ENCODE results near the gene SPDYE1. TPM values are rescaled to one million over a fixed set of nuclear protein-coding genes. Genes with fewer than 3 reads are reported as not detected.
"Not testable (repeated sequence)": the region's sequence is repeated elsewhere in the genome, so short reads cannot be mapped to it uniquely, and the experiment has no call there.

Gene SPDYE1
- total RNA-seq, result not detected in 2 replicates

DNA sequence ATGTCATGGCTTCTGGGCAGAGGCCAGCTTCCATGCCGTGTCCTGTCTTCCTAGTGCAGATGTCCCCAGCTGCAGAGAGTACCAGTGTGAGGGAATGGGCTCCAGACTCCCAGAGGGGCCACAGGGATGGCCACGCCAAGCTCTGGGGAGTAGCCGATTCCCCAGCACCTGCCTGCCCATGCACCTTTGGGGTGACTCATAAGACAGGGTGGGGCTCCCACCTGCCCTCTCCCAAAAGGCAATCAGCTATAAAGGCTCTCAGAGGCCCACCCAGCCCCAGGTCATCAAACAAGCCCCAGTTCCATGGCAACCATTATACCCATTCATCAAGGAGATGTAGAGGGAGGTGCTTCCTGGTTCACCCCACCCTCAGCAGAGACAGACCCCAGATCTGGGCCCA is at the start of gene SPDYE1:
Gene SPDYE1, plus strand, starts transcription at position 366 of the 400 bp plus-strand sequence. CDS start 2,053 bp downstream, outside the sequence.
- intact Hi-C loops (cut with micrococcal nuclease), result not testable (repeated sequence)

GRCh38 chr7:43952028-43952427 is 45.7 kb upstream of the SPDYE1 start:
- intact Hi-C loops (cut with micrococcal nuclease), result no loop called here

GRCh38 chr7:43953071-43953470 is 44.6 kb upstream of the SPDYE1 start:
- intact Hi-C loops (cut with micrococcal nuclease), result no loop called here

GRCh38 chr7:43954524-43955228 is 43.0 kb upstream of the SPDYE1 start:
- intact Hi-C loops (cut with micrococcal nuclease), result no loop called here

DNA sequence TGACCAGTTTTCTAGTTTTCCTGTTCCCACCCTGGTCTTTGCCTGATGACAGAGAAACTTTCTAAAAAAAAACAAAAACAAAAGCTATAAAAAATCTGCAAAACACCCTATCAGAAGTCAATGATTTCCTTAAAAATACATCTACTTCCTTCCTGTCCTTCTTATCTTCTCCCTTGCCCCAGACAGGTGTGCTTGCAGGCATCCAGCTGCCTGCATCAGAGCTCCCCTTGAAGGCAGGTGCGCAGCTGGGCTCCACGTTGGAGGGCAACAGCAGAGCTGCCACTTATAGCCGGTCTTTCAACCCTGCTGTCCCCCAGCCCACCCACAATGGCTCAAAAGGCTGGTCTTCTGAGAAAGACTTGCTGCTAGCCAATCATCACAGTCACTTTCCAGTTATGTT is 41.7 kb upstream of the SPDYE1 start:
- intact Hi-C loops (cut with micrococcal nuclease), result no loop called here

GRCh38 chr7:43960933-43961332 is 36.8 kb upstream of the SPDYE1 start:
- intact Hi-C loops (cut with micrococcal nuclease), result no loop called here

GRCh38 chr7:43966392-43966791 is 31.3 kb upstream of the SPDYE1 start:
- intact Hi-C loops (cut with micrococcal nuclease), result not testable (repeated sequence)

DNA sequence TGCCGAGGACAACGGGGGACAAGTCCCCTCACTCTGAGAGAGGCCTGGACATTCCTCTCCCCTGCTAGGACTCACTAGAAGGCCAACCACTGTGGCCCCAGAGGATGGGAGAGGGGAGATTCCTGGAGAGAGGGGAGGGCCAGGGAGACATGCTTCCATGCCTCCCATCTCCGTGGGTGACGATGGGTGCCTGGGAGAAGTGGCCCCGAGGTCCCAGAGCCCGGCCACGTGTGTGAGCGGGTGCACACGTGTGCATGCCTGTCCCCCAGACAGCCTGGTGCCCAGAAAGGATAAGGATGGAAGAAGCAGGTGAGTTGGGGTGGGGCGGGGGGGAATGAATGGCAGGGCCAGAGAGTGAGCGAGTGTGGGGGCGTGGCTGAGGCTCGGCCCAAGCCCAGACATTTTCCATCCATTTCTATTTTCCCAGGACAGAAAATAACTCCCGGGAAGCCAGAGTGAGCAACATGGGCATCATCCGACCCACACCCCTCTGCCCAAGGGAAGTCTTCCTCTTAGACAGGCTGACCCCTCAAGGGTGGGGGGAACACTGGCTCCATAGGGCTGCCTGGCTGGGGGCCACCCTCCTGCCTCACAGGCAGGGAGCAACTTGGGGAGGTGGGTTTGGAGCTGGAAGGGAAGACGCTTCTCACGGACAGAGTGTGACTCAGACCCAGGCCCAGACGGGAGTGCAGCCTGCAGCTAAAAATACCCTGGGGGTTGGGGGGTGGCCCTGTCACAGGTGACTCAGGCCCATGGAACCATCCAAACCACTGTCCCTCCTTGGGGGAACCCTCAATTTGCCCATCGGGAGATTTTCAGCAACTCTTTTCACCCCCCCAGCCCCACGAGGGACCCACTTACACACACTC is 29.3 kb upstream of the SPDYE1 start:
- intact Hi-C loops (cut with micrococcal nuclease), result not testable (repeated sequence)

DNA sequence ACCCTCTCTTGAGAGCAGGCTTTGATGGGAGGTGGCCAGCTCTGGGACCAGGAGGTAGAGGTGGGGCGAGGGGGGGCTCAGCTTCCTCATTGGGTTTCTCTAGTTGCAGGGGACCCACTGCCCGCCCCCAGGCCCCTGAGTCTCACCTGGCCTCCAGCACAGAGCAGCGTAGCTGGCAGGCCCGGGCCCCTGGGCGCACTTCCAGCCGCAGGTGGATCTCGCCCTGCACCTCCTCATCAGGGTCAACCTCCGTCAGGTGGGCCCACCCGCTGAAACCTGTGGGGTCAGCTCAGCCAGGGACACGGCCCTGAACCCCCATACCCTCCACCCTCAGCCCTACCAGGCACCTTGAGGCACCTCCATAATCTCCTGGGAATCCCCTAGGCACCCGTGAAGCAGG is 28.1 kb upstream of the SPDYE1 start:
- intact Hi-C loops (cut with micrococcal nuclease), result not testable (repeated sequence)

DNA sequence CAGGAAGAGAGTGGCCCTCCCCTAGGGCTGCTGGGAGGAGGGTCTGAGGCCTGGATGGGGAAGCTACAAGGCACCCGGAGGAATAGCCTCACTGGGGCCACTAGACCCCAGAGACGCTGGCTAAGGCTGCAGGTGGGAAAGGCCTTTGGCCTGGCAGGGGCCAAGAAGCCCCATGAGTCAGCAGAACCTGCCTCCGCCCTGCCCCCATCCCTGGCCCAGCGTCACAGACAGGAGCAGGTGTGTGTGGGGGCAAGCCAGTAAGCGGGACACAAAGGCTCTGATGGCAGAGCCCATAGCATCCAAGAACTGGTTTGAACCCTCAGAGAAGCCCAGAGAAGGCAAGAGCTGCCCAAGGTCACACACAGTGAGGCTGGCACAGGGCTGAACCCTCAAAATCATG is 27.0 kb upstream of the SPDYE1 start:
- intact Hi-C loops (cut with micrococcal nuclease), result not testable (repeated sequence)

DNA sequence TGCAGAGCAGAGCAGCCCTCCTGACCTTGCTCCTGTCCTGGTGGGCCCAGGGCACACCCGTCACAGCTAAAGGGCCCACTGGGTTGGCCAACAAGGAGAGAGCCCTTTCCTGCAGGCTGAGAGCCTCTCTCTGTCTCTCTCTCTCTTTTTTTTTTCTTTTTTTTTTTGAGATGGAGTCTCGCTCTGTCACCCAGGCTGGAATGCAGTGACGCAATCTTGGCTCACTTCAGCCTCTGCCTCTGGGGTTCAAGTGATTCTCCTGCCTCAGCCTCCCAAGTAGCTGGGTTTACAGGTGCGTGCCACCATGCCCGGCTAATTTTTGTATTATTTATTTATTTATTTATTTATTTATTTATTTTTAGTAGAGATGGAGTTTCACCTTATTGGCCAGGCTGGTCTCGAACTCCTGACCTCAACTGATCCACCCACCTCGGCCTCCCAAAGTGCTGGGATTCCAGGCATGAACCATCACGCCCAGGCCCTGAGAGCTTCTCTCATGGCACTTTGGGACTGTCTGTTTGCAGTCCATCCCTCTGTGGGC is 23.6 kb upstream of the SPDYE1 start:
- intact Hi-C loops (cut with micrococcal nuclease), result not testable (repeated sequence)

- intact Hi-C loops (cut with micrococcal nuclease), result not testable (repeated sequence)
These were observed 22.8 kb upstream of the SPDYE1 start for GRCh38 chr7:43974725-43975482.

DNA sequence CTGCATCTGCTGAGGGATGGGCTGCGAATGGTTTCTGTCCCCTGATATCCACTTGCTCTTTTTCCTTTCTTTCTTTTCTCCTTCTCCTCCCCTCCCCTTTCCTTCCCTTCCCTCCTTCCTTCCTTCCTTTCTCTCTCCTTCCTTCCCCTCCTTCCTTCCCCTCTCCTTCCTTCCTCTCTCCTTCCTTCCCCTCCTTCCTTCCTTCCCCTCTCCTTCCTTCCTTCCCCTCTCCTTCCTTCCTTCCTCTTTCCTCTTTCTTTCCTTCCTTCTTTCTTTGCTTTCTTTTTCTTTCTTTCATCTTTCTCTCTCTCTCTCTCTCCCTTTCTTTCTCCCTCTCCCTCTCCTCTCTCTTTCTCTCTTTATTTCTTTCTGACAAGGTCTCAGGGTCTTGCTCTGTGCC is 20.2 kb upstream of the SPDYE1 start:
- intact Hi-C loops (cut with micrococcal nuclease), result no loop called here

DNA sequence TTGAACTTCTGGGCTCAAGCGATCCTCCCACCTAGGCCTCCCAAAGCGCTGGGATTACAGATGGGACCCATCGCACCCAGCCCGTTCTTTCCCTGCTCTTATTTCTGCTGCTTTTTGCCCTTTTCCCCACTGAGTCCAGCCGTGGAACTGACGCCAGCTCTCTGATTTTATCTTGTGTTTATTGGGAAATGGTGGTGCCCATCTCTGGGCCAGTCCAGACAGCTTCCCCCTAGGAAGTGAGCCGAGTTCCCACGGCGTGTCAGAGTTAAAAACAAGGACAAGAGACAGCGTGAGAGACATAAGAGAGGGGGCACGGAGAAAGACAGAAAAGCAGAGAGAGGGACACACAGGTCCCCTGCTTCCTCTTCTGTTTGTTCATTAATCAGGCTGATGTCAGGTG is 19.6 kb upstream of the SPDYE1 start:
- intact Hi-C loops (cut with micrococcal nuclease), result not testable (repeated sequence)

- intact Hi-C loops (cut with micrococcal nuclease), result not testable (repeated sequence)
These were observed 14.8 kb upstream of the SPDYE1 start for GRCh38 chr7:43982848-43983247.

- intact Hi-C loops (cut with micrococcal nuclease), result not testable (repeated sequence)
These were observed 14.0 kb upstream of the SPDYE1 start for GRCh38 chr7:43983736-43984135.

GRCh38 chr7:43985904-43986864 is 11.5 kb upstream of the SPDYE1 start:
- intact Hi-C loops (cut with micrococcal nuclease), result not testable (repeated sequence)

- intact Hi-C loops (cut with micrococcal nuclease), result not testable (repeated sequence)
These were observed 10.2 kb upstream of the SPDYE1 start for GRCh38 chr7:43987476-43987875.

DNA sequence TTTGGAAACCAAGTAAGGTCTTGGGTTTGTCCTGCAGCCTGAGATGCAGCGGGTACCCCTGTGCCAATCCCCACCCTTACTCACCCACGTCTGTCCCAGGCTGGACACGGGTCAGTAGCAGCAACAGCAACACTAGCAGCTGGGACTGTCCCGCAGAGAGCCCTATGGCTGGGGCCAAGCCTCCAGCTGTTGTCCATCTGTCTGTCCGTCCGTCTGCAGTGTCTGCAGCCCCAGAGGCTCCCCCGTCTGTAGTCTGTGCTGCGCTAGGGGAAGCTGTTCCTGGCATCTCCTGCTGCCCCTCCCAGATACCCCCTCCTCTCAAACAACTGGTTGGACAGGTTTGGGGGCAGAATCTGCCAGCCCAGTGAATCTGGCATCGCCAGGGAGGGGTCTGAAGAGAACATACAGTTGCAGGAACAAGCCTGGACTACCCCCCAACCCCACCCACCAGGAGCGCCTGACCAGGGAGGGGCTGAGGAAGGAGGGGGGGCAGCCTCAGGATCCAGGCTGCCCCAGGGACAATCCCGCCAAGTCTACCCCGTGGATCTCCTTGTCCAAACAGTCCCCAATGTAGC is 7.6 kb upstream of the SPDYE1 start:
- intact Hi-C loops (cut with micrococcal nuclease), result not testable (repeated sequence)

GRCh38 chr7:43990829-43991228 is 6.9 kb upstream of the SPDYE1 start:
- intact Hi-C loops (cut with micrococcal nuclease), result not testable (repeated sequence)

All from T-helper 2 cell treated with Interferon-gamma antibody and Interleukin-4, amounts not matched to agents 100 ng/mL and 5 ng/mL, for 36 hours (primary cell).